Measurements from ENCODE around the gene TMEM132A. TPM values are rescaled to one million over a fixed set of nuclear protein-coding genes. Genes with fewer than 3 reads are reported as not detected.

Gene TMEM132A
- total and polyA plus RNA-seq, 8 donors = 8.4 to 142 (median 27.2) TPM

DNA sequence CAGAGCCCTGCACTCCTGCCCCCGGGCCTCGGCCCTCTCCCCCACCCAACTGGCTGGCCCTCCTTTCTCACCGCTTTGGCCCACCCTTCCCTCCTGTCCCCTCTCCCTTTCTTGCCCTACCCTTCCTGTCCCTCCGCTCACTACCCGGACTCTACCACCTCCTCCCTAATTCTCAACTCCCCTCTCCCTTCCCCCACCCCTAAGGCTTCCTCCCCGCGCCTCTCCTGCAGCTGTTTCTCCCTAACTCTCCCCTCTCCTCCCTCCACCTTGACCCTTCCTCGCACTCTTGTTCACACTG, 27.3 kb downstream of the TMEM132A start:
- Histone ChIP-seq H3K36me3 (peaks cover 0 to 4% (median 2%) of the 10 kb centered on the region in 4 donors), H3K27me3 (no peaks in the 10 kb centered on the region), H3K4me3 (peak overlapping the region; percentile 48 to 69 (median 58)), H3K9me3 (no peaks in the 10 kb centered on the region), H3K4me1 (peaks cover 8 to 53% (median 34%) of the 10 kb centered on the region in 4 donors), H3K27ac (peak overlapping the region; percentile 66 to 94 (median 87))
- TF ChIP-seq POLR2AphosphoS5 (IDR thresholded peaks at IDR 0.05) = no peak
- TF ChIP-seq POLR2A (IDR thresholded peaks at IDR 0.05) = no peak
- TF ChIP-seq, protein P1, sequence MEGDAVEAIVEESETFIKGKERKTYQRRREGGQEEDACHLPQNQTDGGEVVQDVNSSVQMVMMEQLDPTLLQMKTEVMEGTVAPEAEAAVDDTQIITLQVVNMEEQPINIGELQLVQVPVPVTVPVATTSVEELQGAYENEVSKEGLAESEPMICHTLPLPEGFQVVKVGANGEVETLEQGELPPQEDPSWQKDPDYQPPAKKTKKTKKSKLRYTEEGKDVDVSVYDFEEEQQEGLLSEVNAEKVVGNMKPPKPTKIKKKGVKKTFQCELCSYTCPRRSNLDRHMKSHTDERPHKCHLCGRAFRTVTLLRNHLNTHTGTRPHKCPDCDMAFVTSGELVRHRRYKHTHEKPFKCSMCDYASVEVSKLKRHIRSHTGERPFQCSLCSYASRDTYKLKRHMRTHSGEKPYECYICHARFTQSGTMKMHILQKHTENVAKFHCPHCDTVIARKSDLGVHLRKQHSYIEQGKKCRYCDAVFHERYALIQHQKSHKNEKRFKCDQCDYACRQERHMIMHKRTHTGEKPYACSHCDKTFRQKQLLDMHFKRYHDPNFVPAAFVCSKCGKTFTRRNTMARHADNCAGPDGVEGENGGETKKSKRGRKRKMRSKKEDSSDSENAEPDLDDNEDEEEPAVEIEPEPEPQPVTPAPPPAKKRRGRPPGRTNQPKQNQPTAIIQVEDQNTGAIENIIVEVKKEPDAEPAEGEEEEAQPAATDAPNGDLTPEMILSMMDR (IDR thresholded peaks at IDR 0.05) = no peak
- no peak for TF ChIP-seq EP300 (IDR thresholded peaks at IDR 0.05)
- DNase-seq = peak in 1 of 2 donors; percentile 44
- WGBS, 5 donors = 19 to 31% (median 26%) methylated on average over 6 to 8 of the region's 8 CpGs
- intact Hi-C loops (cut with DNase I; ENCODE audit: low total_unique reads) = no loop called here

DNA sequence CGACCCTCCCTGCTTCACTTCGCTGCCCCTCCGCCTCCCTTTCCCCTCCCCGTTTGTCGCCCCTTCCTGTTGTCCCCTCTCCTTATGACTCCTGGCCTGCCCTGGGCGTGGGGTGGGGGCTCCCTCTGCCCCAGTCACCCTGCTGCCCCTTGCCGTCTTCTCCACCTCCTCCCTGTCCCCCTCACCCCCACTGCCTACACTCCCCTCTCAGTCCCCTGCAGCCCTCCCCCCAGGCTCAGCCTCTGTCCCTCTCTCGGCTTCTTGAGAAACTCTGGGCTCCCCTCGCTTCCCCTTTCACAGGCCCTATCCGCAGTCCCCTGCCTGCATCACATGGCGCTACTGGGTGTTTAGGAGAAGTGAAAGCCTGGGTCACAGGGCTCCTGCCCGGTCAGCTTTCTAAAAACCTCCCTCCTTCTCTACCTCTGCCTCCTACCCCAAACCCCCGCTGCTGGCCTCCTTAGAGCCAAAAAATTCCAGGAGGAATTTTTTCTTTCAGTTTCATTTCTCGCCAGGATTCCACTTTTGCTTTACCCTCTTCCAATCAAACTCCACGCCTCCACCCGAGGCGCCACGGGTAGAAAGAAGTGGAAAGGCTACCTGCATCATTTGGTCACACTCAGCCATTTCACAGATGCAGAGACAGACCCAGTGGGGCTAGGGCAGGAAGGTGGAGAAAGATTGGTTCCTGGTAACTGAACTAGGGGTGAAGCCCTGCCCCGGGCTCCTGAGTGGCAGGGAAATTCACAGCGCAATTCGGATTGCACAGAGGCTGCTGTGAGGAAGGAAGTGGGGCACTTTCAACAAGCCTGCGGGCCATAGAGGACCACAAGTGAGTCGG, 27.9 kb downstream of the TMEM132A start, which contains the start of gene SLC15A3:
SLC15A3 (minus strand) TSS at position 273 of the 838 bp plus-strand sequence. CDS start 625 bp downstream, outside the sequence.
- intact Hi-C loops (cut with DNase I; ENCODE audit: low total_unique reads) = no loop called here
- WGBS, 5 donors = 12 to 22% (median 15%) methylated on average over 22 to 23 of the region's 23 CpGs
- H3K27me3 ChIP-seq = no peaks in the 10 kb centered on the region
- H3K9me3 ChIP-seq = no peaks in the 10 kb centered on the region
- H3K4me3 ChIP-seq = peak within 1 kb of the TSS; percentile 48 to 69 (median 58)
- peak within 1 kb of the TSS; percentile 66 to 94 (median 87) for H3K27ac ChIP-seq
- TF ChIP-seq POLR2A (IDR thresholded peaks at IDR 0.05) (no peak), POLR2AphosphoS5 (IDR thresholded peaks at IDR 0.05) (no peak), EP300 (IDR thresholded peaks at IDR 0.05) (no peak)
- TF ChIP-seq, protein P1 (IDR thresholded peaks at IDR 0.05) = no peak
- H3K36me3 ChIP-seq = no peaks in the 10 kb centered on the region
- peak; percentile 60 to 75 for DNase-seq
- peaks cover 8 to 53% (median 34%) of the 10 kb centered on the region in 4 donors for H3K4me1 ChIP-seq

DNA sequence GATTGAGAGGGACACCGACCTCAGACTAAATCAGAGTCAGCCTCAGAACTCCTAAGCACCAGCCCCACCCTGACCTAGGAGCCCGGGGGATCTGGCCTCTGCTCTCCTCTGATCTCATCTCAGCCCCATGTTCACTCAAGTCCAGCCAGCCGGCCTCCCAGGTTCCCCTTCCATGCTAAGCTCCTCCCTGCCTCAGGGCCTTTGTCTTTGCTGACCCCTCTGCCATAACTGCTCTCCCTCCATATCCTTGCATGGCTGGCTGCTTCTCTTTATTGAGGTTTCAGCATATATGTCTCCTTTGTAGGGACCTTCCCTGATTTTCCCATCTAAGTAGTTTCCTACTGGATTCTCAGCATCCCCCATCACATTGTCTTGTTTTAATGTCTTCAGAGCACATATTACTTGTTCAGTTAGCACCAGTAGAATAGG, 28.5 kb downstream of the TMEM132A start:
- H3K9me3 ChIP-seq = no peaks in the 10 kb centered on the region
- DNase-seq = no peak
- TF ChIP-seq, protein P1 (IDR thresholded peaks at IDR 0.05) = no peak
- H3K27me3 ChIP-seq = no peaks in the 10 kb centered on the region
- no peaks in the 10 kb centered on the region for H3K36me3 ChIP-seq
- H3K4me3 ChIP-seq = peak overlapping the region; percentile 48 to 69 (median 58)
- intact Hi-C loops (cut with DNase I; ENCODE audit: low total_unique reads) = no loop called here
- H3K27ac ChIP-seq = peak overlapping the region; percentile 66 to 94 (median 87)
- 29 to 54% (median 44%) methylated on average over 3 of the region's 3 CpGs for WGBS, 5 donors
- peaks cover 8 to 53% (median 31%) of the 10 kb centered on the region in 4 donors for H3K4me1 ChIP-seq

DNA sequence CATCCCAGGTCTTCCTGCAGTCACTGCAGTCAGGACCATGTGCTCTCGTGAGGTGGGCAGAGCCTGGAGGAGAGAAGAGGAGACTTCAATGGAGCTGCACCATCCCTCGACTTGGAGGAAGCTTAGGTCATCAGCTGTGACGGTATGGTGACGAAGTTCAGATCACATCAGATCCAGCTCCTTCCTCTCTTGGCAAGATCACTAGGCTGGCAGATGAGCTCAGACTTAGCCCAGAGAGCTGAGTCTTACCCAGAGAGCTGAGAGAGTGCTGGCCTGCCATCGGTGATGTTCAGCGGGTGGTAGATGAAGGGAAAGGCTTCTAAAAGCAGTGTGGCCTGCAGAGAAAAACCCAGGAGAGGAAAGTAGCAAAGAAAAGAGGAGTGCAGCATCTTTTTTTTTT, 29.5 kb downstream of the TMEM132A start:
- TF ChIP-seq, protein P1 (IDR thresholded peaks at IDR 0.05) = no peak
- no peak for TF ChIP-seq EP300 (IDR thresholded peaks at IDR 0.05)
- no peak for TF ChIP-seq POLR2AphosphoS5 (IDR thresholded peaks at IDR 0.05)
- no peak for TF ChIP-seq POLR2A (IDR thresholded peaks at IDR 0.05)
- H3K36me3 ChIP-seq = no peaks in the 10 kb centered on the region
- H3K27me3 ChIP-seq = no peaks in the 10 kb centered on the region
- no peaks in the 10 kb centered on the region for H3K9me3 ChIP-seq
- H3K4me1 ChIP-seq = peaks cover 8 to 45% (median 31%) of the 10 kb centered on the region in 4 donors
- DNase-seq = no peak
- peak overlapping the region in 4 of 5 donors; percentile 15 to 94 (median 54) for H3K27ac ChIP-seq
- 67 to 88% (median 82%) methylated on average over 6 of the region's 6 CpGs for WGBS, 5 donors
- H3K4me3 ChIP-seq = no peak overlapping the region
- intact Hi-C loops (cut with DNase I; ENCODE audit: low total_unique reads) = no loop called here

Data from stomach (tissue), 9 donors.